Astrocyte of the spinal cord (primary cell): ENCODE data around the gene COL4A6.
A peak's percentile ranks its signal among the peaks of the same experiment; 100 is the strongest.

Experiments
- DNase-seq: peaks from one replicate; pipeline ENCODE4 v3.0.0; 2011; ENCODE audit warnings: low read depth, low spot score
- H3K4me3 ChIP-seq: 2 replicates; pipeline ENCODE4 v1.5.1; 2011; ENCODE audit warnings: low read depth, mild to moderate bottlenecking, low read length, moderate library complexity
- CTCF ChIP-seq: IDR thresholded peaks from 2 replicates; pipeline ENCODE4 v1.5.1; 2012; ENCODE audit warnings: low read depth, mild to moderate bottlenecking, low read length, inconsistent platforms
- in situ Hi-C: cut with HindIII; loops from 2 replicates; pipeline ENCODE4 v1.10.0; 2017; ENCODE audit warnings: low sequenced_read_pairs

Gene COL4A6

GRCh38 chrX:108209006-108209554 is 229.1 kb downstream of the COL4A6 start:
- no peak for DNase-seq
- no peak overlapping the region for H3K4me3 ChIP-seq
- in situ Hi-C loops, result no loop called here
- TF ChIP-seq CTCF, result no peak

- TF ChIP-seq CTCF, result no peak
- in situ Hi-C loops, result no loop called here
- DNase-seq, result no peak
- no peak overlapping the region for H3K4me3 ChIP-seq
Measured at GRCh38 chrX:108203540-108203939, 234.7 kb downstream of the COL4A6 start.

- H3K4me3 ChIP-seq, result no peak overlapping the region
- DNase-seq, result peak; percentile 25
- TF ChIP-seq CTCF, result peak; percentile 57
- in situ Hi-C loops, result no loop called here
Measured at GRCh38 chrX:108199691-108200090, 238.5 kb downstream of the COL4A6 start.

- no peak overlapping the region for H3K4me3 ChIP-seq
- DNase-seq, result no peak
- in situ Hi-C loops, result no loop called here
- TF ChIP-seq CTCF, result no peak
Measured at GRCh38 chrX:108199041-108199440, 239.2 kb downstream of the COL4A6 start.

GRCh38 chrX:108198420-108198819 is 239.8 kb downstream of the COL4A6 start:
- H3K4me3 ChIP-seq, result no peak overlapping the region
- no peak for DNase-seq
- in situ Hi-C loops, result no loop called here
- no peak for TF ChIP-seq CTCF

GRCh38 chrX:108186811-108187210 is 251.4 kb downstream of the COL4A6 start:
- no peak overlapping the region for H3K4me3 ChIP-seq
- in situ Hi-C loops, result no loop called here
- peak; percentile 89 for DNase-seq
- TF ChIP-seq CTCF, result no peak

GRCh38 chrX:108178143-108178498 is 260.1 kb downstream of the COL4A6 start:
- DNase-seq, result no peak
- TF ChIP-seq CTCF, result no peak
- no peak overlapping the region for H3K4me3 ChIP-seq
- in situ Hi-C loops, result no loop called here
